ENCODE measurements around the gene POU3F2.

POU3F2 gene

GRCh38 chr6:98816799-98817198 is 17.6 kb upstream of the POU3F2 start:
- Histone ChIP-seq H4K20me1 (ENCODE audit: insufficient read depth, low read length) (no peaks in the 10 kb centered on the region), H3K4me3 (ENCODE audit: low read length) (no peak overlapping the region), H3K36me3 (replicated peaks; ENCODE audit: low read depth, low read length) (no peaks in the 10 kb centered on the region), H3K27me3 (ENCODE audit: low read depth, low read length) (no peaks in the 10 kb centered on the region), H2AFZ (ENCODE audit: low read depth, low read length) (no peak overlapping the region), H3K9ac (ENCODE audit: low read length) (no peak overlapping the region), H3K4me1 (ENCODE audit: low read length) (no peaks in the 10 kb centered on the region), H3K4me2 (ENCODE audit: low read length) (no peak overlapping the region), H3K79me2 (ENCODE audit: low read length) (no peaks in the 10 kb centered on the region), H3K27ac (ENCODE audit: low read length) (no peak overlapping the region), H3K9me3 (ENCODE audit: insufficient read depth, low read length) (no peaks in the 10 kb centered on the region)
- no peak for TF ChIP-seq EZH2phosphoT487 (IDR thresholded peaks at IDR 0.05; ENCODE audit: low read depth)
- TF ChIP-seq CTCF (IDR thresholded peaks at IDR 0.05; ENCODE audit: low read depth, low read length): no peak

GRCh38 chr6:98821756-98822405 is 12.5 kb upstream of the POU3F2 start:
- Histone ChIP-seq H3K4me3 (ENCODE audit: low read length) (no peak overlapping the region), H3K27ac (ENCODE audit: low read length) (no peak overlapping the region), H3K9me3 (ENCODE audit: insufficient read depth, low read length) (no peaks in the 10 kb centered on the region), H3K4me1 (ENCODE audit: low read length) (no peaks in the 10 kb centered on the region), H3K27me3 (ENCODE audit: low read depth, low read length) (no peaks in the 10 kb centered on the region), H4K20me1 (ENCODE audit: insufficient read depth, low read length) (no peaks in the 10 kb centered on the region), H3K79me2 (ENCODE audit: low read length) (no peaks in the 10 kb centered on the region), H3K9ac (ENCODE audit: low read length) (no peak overlapping the region), H3K4me2 (ENCODE audit: low read length) (no peak overlapping the region), H2AFZ (ENCODE audit: low read depth, low read length) (no peak overlapping the region), H3K36me3 (replicated peaks; ENCODE audit: low read depth, low read length) (no peaks in the 10 kb centered on the region)
- no peak for TF ChIP-seq EZH2phosphoT487 (IDR thresholded peaks at IDR 0.05; ENCODE audit: low read depth)
- TF ChIP-seq CTCF (IDR thresholded peaks at IDR 0.05; ENCODE audit: low read depth, low read length): no peak

GRCh38 chr6:98823428-98824161 is 10.8 kb upstream of the POU3F2 start:
- no peak overlapping the region for H2AFZ ChIP-seq (ENCODE audit: low read depth, low read length)
- no peak overlapping the region for H3K27ac ChIP-seq (ENCODE audit: low read length)
- no peaks in the 10 kb centered on the region for H4K20me1 ChIP-seq (ENCODE audit: insufficient read depth, low read length)
- no peaks in the 10 kb centered on the region for H3K79me2 ChIP-seq (ENCODE audit: low read length)
- H3K36me3 ChIP-seq (replicated peaks; ENCODE audit: low read depth, low read length): no peaks in the 10 kb centered on the region
- H3K4me1 ChIP-seq (ENCODE audit: low read length): no peaks in the 10 kb centered on the region
- no peak overlapping the region for H3K4me3 ChIP-seq (ENCODE audit: low read length)
- no peaks in the 10 kb centered on the region for H3K9me3 ChIP-seq (ENCODE audit: insufficient read depth, low read length)
- TF ChIP-seq EZH2phosphoT487 (IDR thresholded peaks at IDR 0.05; ENCODE audit: low read depth): no peak
- no peak overlapping the region for H3K4me2 ChIP-seq (ENCODE audit: low read length)
- no peaks in the 10 kb centered on the region for H3K27me3 ChIP-seq (ENCODE audit: low read depth, low read length)
- no peak overlapping the region for H3K9ac ChIP-seq (ENCODE audit: low read length)

- TF ChIP-seq EZH2phosphoT487 (IDR thresholded peaks at IDR 0.05; ENCODE audit: low read depth): no peak
- TF ChIP-seq CTCF (IDR thresholded peaks at IDR 0.05; ENCODE audit: low read depth, low read length): no peak
- Histone ChIP-seq H3K27ac (ENCODE audit: low read length) (no peak overlapping the region), H4K20me1 (ENCODE audit: insufficient read depth, low read length) (no peaks in the 10 kb centered on the region), H3K36me3 (replicated peaks; ENCODE audit: low read depth, low read length) (no peaks in the 10 kb centered on the region), H3K4me1 (ENCODE audit: low read length) (no peaks in the 10 kb centered on the region), H3K9ac (ENCODE audit: low read length) (no peak overlapping the region), H3K27me3 (ENCODE audit: low read depth, low read length) (no peaks in the 10 kb centered on the region), H3K4me2 (ENCODE audit: low read length) (no peak overlapping the region), H3K4me3 (ENCODE audit: low read length) (no peak overlapping the region), H3K9me3 (ENCODE audit: insufficient read depth, low read length) (no peaks in the 10 kb centered on the region), H3K79me2 (ENCODE audit: low read length) (no peaks in the 10 kb centered on the region), H2AFZ (ENCODE audit: low read depth, low read length) (no peak overlapping the region)
Measured at GRCh38 chr6:98824162-98824901, 10.0 kb upstream of the POU3F2 start.
